ENCODE data around the gene LRRC23.

Gene LRRC23

DNA sequence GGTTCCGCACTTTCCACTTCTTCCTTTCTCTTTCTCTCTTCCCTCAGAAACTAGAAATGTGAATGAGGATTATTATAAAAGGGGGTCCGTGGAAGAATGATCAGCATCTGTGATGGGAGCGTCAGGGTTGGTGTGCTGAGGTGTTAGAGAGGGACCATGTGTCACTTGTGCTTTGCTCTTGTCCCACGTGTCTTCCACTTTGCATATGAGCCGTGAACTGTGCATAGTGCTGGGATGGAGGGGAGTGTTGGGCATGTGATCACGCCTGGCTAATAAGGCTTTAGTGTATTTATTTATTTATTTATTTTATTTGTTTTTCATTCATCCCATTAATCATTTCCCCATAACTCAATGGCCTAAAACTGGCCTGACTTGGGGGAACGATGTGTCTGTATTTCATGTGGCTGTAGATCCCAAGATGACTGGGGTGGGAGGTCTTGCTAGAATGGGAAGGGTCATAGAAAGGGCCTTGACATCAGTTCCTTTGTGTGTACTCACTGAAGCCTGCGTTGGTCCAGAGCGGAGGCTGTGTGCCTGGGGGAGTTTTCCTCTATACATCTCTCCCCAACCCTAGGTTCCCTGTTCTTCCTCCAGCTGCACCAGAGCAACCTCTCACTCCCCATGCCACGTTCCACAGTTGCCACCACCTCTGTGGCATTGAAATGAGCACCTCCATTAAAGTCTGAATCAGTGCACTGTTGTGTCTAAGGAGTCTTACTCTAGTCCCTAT, 18.5 kb downstream of the LRRC23 start:
- TF ChIP-seq GATA1 (IDR thresholded peaks at IDR 0.05; ENCODE audit: low read depth, low read length) = no peak
- no peak for TF ChIP-seq POLR2A (IDR thresholded peaks at IDR 0.05; ENCODE audit: low read length)
- no peak for DNase-seq

DNA sequence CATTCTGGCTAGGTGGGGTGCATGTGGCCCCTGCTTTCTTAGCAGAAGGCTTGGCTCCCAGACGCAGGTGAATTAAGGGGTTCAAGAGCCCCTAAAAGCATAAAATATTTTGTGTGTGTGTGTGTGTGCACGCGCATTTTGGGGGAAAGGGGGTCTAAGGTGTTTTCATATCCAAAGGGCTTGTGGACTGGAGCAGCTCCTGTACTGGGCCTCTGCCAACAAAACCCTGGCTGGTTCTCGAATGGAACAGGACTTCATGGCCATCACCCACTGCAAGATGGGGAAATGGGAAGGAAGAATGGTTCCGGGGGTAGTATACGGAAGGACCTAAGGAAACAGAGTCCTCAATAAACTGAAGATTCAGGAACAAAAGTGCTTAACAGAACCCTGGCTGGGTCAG, 19.2 kb downstream of the LRRC23 start:
- DNase-seq = no peak
- no peak for TF ChIP-seq GATA1 (IDR thresholded peaks at IDR 0.05; ENCODE audit: low read depth, low read length)

DNA sequence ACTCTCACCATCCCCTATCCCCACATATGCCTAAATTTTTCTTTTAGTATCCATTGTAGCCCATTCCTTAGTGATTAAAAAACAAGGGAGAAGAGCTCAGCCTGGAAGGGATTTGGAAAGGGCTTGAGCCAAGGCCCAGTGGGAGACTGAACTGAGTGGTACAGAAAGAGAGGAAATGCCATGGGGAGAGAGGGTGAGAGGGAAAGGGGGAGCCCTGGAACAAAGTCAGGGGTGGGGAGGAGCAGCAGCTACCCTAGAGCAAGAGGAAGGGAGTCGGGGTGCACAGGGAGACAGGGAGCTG, 20.6 kb downstream of the LRRC23 start:
- no peak for DNase-seq
- TF ChIP-seq GATA1 (IDR thresholded peaks at IDR 0.05; ENCODE audit: low read depth, low read length) (no peak), POLR2A (IDR thresholded peaks at IDR 0.05; ENCODE audit: low read length) (no peak)

DNA sequence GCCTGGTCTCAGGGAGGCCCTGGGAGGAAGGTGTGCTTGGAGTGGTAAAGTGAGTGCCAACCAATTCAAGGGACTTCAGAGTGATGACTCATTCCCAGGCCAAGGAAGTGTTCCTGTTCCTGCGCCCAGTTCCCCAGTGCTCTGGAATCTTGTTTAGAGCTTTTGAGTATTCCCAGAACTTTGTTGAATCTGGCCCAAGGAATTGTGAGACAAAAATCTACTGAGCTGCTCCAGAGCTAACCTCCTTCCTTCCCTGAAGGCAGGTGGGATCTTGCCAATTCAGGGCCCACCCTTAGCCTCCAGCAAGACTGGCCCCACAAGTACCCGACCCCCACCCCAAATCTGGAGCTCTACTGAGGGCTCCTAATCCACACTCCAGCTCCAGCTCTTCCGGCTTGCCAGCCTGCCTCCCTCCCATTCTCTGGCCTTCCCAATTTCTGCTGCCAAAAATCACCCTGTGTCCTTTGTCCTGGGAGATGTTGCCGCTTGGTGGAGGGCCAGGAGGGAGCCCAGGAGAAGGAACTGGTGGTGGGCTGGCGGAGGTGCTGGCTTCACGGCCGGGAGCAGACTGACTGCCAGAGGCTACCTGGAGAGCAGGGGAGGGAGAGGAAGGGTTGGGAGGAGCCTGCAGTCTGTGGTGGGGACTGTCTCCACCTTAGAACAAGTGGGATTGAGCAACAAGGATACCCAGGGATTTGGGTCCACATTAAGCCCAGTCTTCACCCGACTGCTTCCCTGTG, 21.1 kb downstream of the LRRC23 start:
- no peak for DNase-seq
- no peak for TF ChIP-seq GATA1 (IDR thresholded peaks at IDR 0.05; ENCODE audit: low read depth, low read length)

DNA sequence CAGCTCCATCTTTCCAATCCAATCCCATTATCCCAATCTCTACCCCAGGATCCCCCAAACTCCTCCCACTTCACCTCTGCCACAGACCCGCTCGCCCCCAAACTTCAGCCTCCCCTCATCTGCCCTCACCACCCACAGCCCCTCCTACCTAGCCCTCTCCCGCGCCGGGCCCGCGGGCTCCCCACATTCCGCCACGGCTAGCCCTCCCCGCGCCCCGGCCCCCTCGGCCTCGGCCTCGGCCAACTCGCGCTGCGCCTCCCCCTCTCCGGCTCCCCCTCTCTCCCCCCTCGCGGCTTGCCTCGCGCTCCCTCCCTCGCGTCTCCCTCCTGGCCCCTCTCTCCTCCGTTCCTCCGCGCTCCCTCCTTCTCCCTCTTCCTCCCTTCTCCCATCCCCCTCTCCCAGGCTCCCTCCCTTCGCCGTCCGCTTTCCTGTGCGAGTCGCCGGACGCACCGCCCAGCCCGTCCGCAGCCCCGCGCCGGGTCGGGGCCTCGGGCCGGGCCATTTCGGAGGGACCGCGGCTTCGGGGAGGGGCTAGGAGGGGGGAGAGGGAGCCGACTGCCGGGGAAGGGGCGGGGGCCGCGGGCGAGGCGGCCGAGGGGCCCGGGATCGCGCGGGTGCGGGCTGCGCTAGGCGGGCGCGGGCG, 22.9 kb downstream of the LRRC23 start, which contains the start of gene ATN1:
TSS of gene ATN1 (plus strand) at position 581 of the 643 bp plus-strand sequence. CDS start 6,043 bp downstream, outside the sequence.
- TF ChIP-seq POLR2A (IDR thresholded peaks at IDR 0.05; ENCODE audit: low read length) (peak; percentile 18), GATA1 (IDR thresholded peaks at IDR 0.05; ENCODE audit: low read depth, low read length) (no peak)
- peak; percentile 71 to 81 for DNase-seq

DNA sequence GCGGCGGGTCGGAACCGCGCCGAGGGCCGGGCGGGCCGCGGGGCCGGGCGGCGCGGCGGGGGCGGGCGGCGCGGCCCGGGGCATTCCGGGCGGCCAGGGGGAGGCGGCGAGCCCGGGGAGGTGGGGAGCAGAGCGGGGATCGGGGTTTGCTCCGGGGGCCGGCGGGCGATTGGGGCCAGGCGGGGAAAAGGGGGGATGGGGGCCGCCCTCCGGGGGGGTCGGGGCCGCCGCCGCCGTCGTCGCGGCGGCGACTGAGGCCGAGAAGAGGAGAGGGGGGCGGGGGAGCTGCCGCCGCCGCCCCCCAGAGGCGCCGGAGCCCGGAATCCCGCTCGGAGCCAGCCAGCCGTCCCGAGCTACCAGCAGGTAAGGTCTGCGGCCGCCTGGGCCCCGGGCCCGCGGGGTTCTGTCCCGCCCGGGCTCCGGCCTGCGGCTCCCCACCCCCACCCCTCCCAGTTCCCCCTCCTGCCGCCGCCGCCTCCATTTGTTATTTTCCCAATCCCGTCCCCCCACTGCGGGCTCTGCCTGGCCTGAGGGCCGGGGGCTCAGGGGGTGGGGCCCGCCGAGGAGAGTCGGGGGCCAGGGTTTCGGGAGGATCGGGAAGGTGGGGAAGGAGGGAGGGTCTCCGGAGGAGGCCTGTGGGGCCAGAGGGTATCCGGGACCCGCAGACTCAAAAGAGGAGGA, 23.5 kb downstream of the LRRC23 start:
- no peak for TF ChIP-seq POLR2A (IDR thresholded peaks at IDR 0.05; ENCODE audit: low read length)
- TF ChIP-seq GATA1 (IDR thresholded peaks at IDR 0.05; ENCODE audit: low read depth, low read length) = no peak
- no peak for DNase-seq

DNA sequence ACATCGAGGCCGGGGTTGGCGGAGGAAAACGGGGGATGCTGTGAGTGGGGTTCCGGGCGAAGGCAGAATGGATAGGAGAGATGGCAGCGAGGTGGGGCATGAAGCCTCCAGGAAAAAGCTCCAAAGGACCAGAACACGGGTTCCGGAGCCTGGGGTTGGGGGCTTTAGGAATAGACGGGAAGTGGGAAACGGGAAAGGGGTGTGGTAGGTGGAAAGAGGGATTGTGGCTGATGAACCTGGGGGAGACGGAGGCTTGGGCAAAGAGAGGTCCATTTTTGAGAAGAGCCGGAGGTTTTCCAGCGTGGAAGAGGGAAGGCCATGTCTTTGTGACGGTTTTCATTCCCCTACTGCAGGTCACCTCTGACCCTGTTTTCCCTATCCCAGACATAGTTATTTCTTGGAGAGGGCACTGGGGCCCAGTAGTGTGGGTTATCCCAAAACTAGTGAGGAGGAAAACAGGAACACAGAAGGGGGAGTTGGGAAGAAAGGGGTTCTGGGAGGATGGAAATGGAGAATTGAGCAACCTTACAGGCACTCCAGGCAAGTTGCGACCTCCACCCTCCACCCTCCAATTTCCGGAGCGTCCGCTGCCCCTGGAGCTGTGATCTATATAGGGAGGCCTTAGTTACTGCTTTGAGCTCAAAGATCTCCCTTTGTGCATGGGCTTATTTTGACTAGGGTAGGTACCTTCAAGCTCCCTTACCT, 24.2 kb downstream of the LRRC23 start:
- TF ChIP-seq GATA1 (IDR thresholded peaks at IDR 0.05; ENCODE audit: low read depth, low read length) (no peak), POLR2A (IDR thresholded peaks at IDR 0.05; ENCODE audit: low read length) (peak; percentile 33)
- no peak for DNase-seq

DNA sequence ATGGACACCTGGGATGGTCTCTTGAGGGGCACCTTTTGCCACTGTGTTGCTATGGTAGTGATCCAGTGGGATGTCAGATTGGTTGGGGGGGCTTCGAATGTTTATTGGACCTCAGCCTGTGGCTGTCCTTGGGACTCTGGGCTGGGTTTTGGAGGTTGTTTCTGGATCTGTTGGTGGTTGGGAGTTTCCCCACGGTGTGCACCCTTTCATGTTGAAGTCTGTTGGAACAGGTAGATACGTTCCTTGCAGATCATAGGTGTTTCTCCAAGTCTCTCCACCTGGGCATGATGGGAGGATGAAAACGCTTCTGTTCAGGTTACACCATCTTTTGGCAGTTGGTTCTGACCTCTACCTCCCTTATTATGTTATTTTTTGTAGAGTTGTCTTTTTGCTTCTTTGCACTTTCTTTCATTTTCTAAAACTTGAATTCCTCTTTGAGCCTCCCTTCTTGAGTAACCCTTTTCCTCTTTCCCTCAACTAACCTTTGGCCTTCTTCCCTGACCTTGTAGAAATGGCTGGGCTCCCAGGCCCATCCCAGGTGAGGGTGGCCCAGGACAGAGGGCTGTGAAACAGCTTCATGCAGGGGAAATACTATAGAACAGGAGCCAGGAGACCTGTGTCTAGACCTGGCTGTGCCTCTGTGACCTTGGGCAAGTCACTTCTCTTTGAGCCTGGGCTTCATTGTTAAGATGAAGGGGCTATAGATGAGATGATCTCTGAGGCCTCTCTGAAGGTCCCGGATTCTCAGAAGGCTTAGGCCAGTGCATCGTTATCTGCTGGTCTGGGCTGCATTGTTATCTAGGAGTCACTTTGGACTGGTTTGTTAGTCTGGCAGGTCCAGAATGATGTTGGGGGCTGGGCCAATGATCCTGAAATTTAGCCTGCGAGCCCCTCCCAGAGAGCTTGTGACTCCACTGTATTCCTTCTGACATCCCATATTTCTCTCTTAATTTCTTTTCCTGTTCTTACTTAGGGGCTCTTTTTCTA, 25.1 kb downstream of the LRRC23 start:
- DNase-seq = peak; percentile 58 to 81

DNA sequence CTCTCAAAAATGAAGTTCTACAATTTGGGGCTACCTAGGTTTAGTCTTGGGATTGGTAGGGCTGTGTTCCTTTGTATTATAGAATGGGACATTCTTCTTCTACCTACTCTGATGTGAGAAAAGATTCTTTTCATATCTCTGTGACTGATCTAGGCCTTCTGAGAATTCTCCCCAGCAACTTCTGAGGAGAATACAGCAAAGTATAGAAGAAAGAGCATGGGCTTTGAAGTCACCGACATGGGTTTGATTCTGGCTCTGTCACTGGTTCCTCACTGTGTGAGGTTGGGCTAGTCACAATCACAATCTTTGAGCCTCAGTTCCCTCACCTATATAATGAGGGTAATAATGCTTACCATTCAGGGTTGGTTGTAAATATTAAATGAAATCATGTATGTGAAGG, 28.1 kb downstream of the LRRC23 start:
- no peak for DNase-seq
- no peak for TF ChIP-seq GATA1 (IDR thresholded peaks at IDR 0.05; ENCODE audit: low read depth, low read length)
- no peak for TF ChIP-seq POLR2A (IDR thresholded peaks at IDR 0.05; ENCODE audit: low read length)

More for the DNA sequence above, 25.1 kb downstream of the LRRC23 start:
- no peak for TF ChIP-seq GATA1 (IDR thresholded peaks at IDR 0.05; ENCODE audit: low read depth, low read length)
- peak; percentile 21 for TF ChIP-seq POLR2A (IDR thresholded peaks at IDR 0.05; ENCODE audit: low read length)

DNA sequence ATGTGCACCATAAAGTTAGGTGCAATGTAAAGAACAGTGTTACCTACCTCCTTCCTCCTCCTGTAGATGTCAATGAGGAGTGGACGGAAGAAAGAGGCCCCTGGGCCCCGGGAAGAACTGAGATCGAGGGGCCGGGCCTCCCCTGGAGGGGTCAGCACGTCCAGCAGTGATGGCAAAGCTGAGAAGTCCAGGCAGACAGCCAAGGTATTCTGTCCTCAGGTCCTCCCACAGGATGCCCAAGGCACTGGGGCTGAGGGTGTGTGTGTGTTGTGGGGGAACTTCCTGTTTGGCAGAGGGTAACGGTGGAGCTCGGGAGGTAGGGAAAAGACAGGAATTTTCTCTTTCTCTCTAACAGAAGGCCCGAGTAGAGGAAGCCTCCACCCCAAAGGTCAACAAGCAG, 29.5 kb downstream of the LRRC23 start:
- no peak for DNase-seq
- TF ChIP-seq GATA1 (IDR thresholded peaks at IDR 0.05; ENCODE audit: low read depth, low read length) (no peak), POLR2A (IDR thresholded peaks at IDR 0.05; ENCODE audit: low read length) (no peak)

DNA sequence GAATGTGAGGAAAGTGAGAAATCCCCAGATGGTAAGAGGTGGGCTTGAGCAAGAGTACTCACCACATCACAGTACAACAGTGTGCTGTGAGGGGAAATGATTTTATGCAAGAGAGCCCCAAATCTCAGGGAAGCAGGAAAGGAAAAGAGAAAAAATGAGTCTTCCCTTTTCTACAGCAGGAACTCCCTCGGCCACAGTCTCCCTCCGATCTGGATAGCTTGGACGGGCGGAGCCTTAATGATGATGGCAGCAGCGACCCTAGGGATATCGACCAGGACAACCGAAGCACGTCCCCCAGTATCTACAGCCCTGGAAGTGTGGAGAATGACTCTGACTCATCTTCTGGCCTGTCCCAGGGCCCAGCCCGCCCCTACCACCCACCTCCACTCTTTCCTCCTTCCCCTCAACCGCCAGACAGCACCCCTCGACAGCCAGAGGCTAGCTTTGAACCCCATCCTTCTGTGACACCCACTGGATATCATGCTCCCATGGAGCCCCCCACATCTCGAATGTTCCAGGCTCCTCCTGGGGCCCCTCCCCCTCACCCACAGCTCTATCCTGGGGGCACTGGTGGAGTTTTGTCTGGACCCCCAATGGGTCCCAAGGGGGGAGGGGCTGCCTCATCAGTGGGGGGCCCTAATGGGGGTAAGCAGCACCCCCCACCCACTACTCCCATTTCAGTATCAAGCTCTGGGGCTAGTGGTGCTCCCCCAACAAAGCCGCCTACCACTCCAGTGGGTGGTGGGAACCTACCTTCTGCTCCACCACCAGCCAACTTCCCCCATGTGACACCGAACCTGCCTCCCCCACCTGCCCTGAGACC, 31.0 kb downstream of the LRRC23 start:
- TF ChIP-seq GATA1 (IDR thresholded peaks at IDR 0.05; ENCODE audit: low read depth, low read length) = no peak
- DNase-seq = no peak

DNA sequence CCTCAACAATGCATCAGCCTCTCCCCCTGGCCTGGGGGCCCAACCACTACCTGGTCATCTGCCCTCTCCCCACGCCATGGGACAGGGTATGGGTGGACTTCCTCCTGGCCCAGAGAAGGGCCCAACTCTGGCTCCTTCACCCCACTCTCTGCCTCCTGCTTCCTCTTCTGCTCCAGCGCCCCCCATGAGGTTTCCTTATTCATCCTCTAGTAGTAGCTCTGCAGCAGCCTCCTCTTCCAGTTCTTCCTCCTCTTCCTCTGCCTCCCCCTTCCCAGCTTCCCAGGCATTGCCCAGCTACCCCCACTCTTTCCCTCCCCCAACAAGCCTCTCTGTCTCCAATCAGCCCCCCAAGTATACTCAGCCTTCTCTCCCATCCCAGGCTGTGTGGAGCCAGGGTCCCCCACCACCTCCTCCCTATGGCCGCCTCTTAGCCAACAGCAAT, 31.6 kb downstream of the LRRC23 start:
- TF ChIP-seq POLR2A (IDR thresholded peaks at IDR 0.05; ENCODE audit: low read length) (no peak), GATA1 (IDR thresholded peaks at IDR 0.05; ENCODE audit: low read depth, low read length) (no peak)
- DNase-seq = no peak
